KBM-7 (cell line): ENCODE data around the gene KCNQ1.

ENCODE experiments used
- DNase-seq: peaks from one replicate; pipeline ENCODE4 v3.0.0-alpha.2; 2015
- in situ Hi-C: fragments of 300-500 bp; cut with MboI; formaldehyde crosslinking; loops from 2 replicates; pipeline ENCODE4 v1.14.3; 2020; ENCODE audit warnings: low sequenced_read_pairs, low pct_unique_long_range_greater_than_20kb, mixed read lengths

Gene KCNQ1

GRCh38 chr11:2864901-2865300, 420.1 kb downstream of the KCNQ1 start:
- DNase-seq = no peak
- in situ Hi-C loops = no loop called here

- in situ Hi-C loops = no loop called here
- no peak for DNase-seq
Measured at GRCh38 chr11:2865922-2866577, 421.2 kb downstream of the KCNQ1 start.

- DNase-seq = no peak
- in situ Hi-C loops = no loop called here
Measured at GRCh38 chr11:2867142-2867541, 422.3 kb downstream of the KCNQ1 start.

GRCh38 chr11:2867722-2868505, 423.1 kb downstream of the KCNQ1 start:
- in situ Hi-C loops = no loop called here
- no peak for DNase-seq

- DNase-seq = no peak
- in situ Hi-C loops = no loop called here
Measured at GRCh38 chr11:2868506-2869133, 423.8 kb downstream of the KCNQ1 start.

- in situ Hi-C loops = no loop called here
- no peak for DNase-seq
Measured at GRCh38 chr11:2869134-2869526, 424.3 kb downstream of the KCNQ1 start.

GRCh38 chr11:2869561-2870427, 425.0 kb downstream of the KCNQ1 start:
- DNase-seq = no peak
- in situ Hi-C loops = no loop called here

GRCh38 chr11:2870460-2870859, 425.7 kb downstream of the KCNQ1 start:
- in situ Hi-C loops = no loop called here
- DNase-seq = no peak

- DNase-seq = no peak
- in situ Hi-C loops = no loop called here
Measured at GRCh38 chr11:2870969-2871680, 426.3 kb downstream of the KCNQ1 start.

GRCh38 chr11:2874963-2875362, 430.2 kb downstream of the KCNQ1 start:
- in situ Hi-C loops = no loop called here

GRCh38 chr11:2877474-2877873, 432.7 kb downstream of the KCNQ1 start:
- in situ Hi-C loops = no loop called here
- no peak for DNase-seq

More at GRCh38 chr11:2874963-2875362, 430.2 kb downstream of the KCNQ1 start:
- no peak for DNase-seq

- DNase-seq = no peak
- in situ Hi-C loops = no loop called here
Measured at GRCh38 chr11:2878782-2879181, 434.0 kb downstream of the KCNQ1 start.

GRCh38 chr11:2880646-2881045, 435.8 kb downstream of the KCNQ1 start:
- in situ Hi-C loops = no loop called here
- no peak for DNase-seq

- in situ Hi-C loops = no loop called here
- DNase-seq = no peak
Measured at GRCh38 chr11:2881076-2881980, 436.5 kb downstream of the KCNQ1 start.

GRCh38 chr11:2881981-2882375, 437.2 kb downstream of the KCNQ1 start:
- in situ Hi-C loops = no loop called here
- no peak for DNase-seq

GRCh38 chr11:2882396-2883110, 437.7 kb downstream of the KCNQ1 start:
- no peak for DNase-seq
- in situ Hi-C loops = no loop called here

GRCh38 chr11:2883640-2883978, 438.8 kb downstream of the KCNQ1 start:
- DNase-seq = no peak
- in situ Hi-C loops = no loop called here
